ENCODE measurements around the gene MUL1.

Gene MUL1

GRCh38 chr1:20458717-20459116 is 49.2 kb downstream of the MUL1 start:
- Histone ChIP-seq H3K9me3 (ENCODE audit: insufficient read depth, low read length) (no peaks in the 10 kb centered on the region), H3K4me1 (ENCODE audit: insufficient read depth, insufficient read length) (no peaks in the 10 kb centered on the region), H3K9ac (ENCODE audit: insufficient read length, low read depth) (no peak overlapping the region), H3K36me3 (ENCODE audit: insufficient read depth, insufficient read length, low read length) (no peaks in the 10 kb centered on the region), H3K27me3 (ENCODE audit: insufficient read depth, insufficient read length) (peaks cover under 1% of the 10 kb centered on the region), H3K4me3 (ENCODE audit: insufficient read length, low read depth) (no peak overlapping the region)
- no peak for DNase-seq (ENCODE audit: low read depth, low spot score)
- TF ChIP-seq YY1 (IDR thresholded peaks at IDR 0.05; ENCODE audit: insufficient read depth, insufficient read length): no peak
- no peak for TF ChIP-seq ZNF274 (IDR thresholded peaks at IDR 0.05; ENCODE audit: low read depth, low read length)
- no peak for TF ChIP-seq SUZ12 (IDR thresholded peaks at IDR 0.05; ENCODE audit: extremely low read depth, insufficient read depth, insufficient read length)

- no peaks in the 10 kb centered on the region for H3K4me1 ChIP-seq (ENCODE audit: insufficient read depth, insufficient read length)
- H3K9me3 ChIP-seq (ENCODE audit: insufficient read depth, low read length): no peaks in the 10 kb centered on the region
- H3K4me3 ChIP-seq (ENCODE audit: insufficient read length, low read depth): no peak overlapping the region
- no peak for DNase-seq (ENCODE audit: low read depth, low spot score)
- H3K9ac ChIP-seq (ENCODE audit: insufficient read length, low read depth): no peak overlapping the region
- no peaks in the 10 kb centered on the region for H3K27me3 ChIP-seq (ENCODE audit: insufficient read depth, insufficient read length)
- H3K36me3 ChIP-seq (ENCODE audit: insufficient read depth, insufficient read length, low read length): no peaks in the 10 kb centered on the region
- no peak for TF ChIP-seq SUZ12 (IDR thresholded peaks at IDR 0.05; ENCODE audit: extremely low read depth, insufficient read depth, insufficient read length)
- no peak for TF ChIP-seq ZNF274 (IDR thresholded peaks at IDR 0.05; ENCODE audit: low read depth, low read length)
- no peak for TF ChIP-seq YY1 (IDR thresholded peaks at IDR 0.05; ENCODE audit: insufficient read depth, insufficient read length)
Observed at GRCh38 chr1:20454004-20454403, 53.9 kb downstream of the MUL1 start.

- H3K9ac ChIP-seq (ENCODE audit: insufficient read length, low read depth): no peak overlapping the region
- H3K4me3 ChIP-seq (ENCODE audit: insufficient read length, low read depth): no peak overlapping the region
- no peaks in the 10 kb centered on the region for H3K4me1 ChIP-seq (ENCODE audit: insufficient read depth, insufficient read length)
- no peak for TF ChIP-seq ZNF274 (IDR thresholded peaks at IDR 0.05; ENCODE audit: low read depth, low read length)
- TF ChIP-seq SUZ12 (IDR thresholded peaks at IDR 0.05; ENCODE audit: extremely low read depth, insufficient read depth, insufficient read length): no peak
- TF ChIP-seq YY1 (IDR thresholded peaks at IDR 0.05; ENCODE audit: insufficient read depth, insufficient read length): no peak
- no peaks in the 10 kb centered on the region for H3K36me3 ChIP-seq (ENCODE audit: insufficient read depth, insufficient read length, low read length)
- no peak for DNase-seq (ENCODE audit: low read depth, low spot score)
- H3K9me3 ChIP-seq (ENCODE audit: insufficient read depth, low read length): no peaks in the 10 kb centered on the region
- no peaks in the 10 kb centered on the region for H3K27me3 ChIP-seq (ENCODE audit: insufficient read depth, insufficient read length)
Observed at GRCh38 chr1:20449735-20450311, 58.1 kb downstream of the MUL1 start.

Measured in NT2/D1 (cell line).